BE2C (cell line): Measurements from ENCODE around the gene PXMP4.

Experiments
- DNase-seq: peaks from one replicate; pipeline ENCODE4 v3.0.0-alpha.2; 2020
- H3K27me3 ChIP-seq: fragments of 250-450 bp; sonication (Bioruptor Pico); 2 replicates; pipeline ENCODE4 v1.5.1; 2020; ENCODE audit warnings: mild to moderate bottlenecking
- H3K36me3 ChIP-seq: fragments of 250-450 bp; sonication (Bioruptor Pico); 2 replicates; pipeline ENCODE4 v1.5.1; 2020; ENCODE audit warnings: mild to moderate bottlenecking
- H3K4me1 ChIP-seq: fragments of 250-450 bp; sonication (Bioruptor Pico); 2 replicates; pipeline ENCODE4 v1.5.1; 2020
- H3K4me3 ChIP-seq: 2 replicates; pipeline ENCODE4 v1.5.1; 2011; ENCODE audit warnings: low read depth, low read length
- H3K9me3 ChIP-seq: fragments of 250-450 bp; sonication (Bioruptor Pico); 2 replicates; pipeline ENCODE4 v1.5.1; 2020
- TF ChIP-seq, protein P1 (sequence below): IDR thresholded peaks from 2 replicates; pipeline ENCODE4 v1.5.1; 2012; ENCODE audit warnings: mild to moderate bottlenecking, low read depth, low read length

Gene PXMP4

DNA sequence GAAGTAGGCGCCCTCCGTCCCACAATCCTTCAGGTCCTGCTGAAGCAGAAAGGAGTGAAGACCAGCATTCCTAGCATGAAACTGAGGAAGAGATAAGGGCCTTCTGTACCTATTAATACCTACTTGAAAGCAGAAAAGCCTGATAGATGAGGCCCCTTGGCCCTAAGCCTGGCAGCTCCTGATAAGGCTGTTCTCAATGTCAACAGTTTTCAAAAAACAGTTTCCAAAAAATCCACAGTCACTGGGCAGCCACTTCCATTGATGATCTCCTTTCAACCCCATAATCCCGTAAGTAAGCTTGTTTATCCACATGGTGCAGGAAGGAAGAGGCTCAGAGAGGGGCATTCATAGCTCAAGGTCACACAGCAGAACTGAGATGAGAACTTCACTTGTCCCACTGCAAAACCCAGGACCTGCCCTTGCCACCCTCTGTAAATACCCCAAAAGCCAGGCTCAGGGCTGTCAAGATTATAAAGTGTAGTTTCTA, 31.1 kb downstream of the PXMP4 start:
- DNase-seq, result no peak
- H3K4me1 ChIP-seq, result peaks cover 11% of the 10 kb centered on the region
- TF ChIP-seq, protein P1, sequence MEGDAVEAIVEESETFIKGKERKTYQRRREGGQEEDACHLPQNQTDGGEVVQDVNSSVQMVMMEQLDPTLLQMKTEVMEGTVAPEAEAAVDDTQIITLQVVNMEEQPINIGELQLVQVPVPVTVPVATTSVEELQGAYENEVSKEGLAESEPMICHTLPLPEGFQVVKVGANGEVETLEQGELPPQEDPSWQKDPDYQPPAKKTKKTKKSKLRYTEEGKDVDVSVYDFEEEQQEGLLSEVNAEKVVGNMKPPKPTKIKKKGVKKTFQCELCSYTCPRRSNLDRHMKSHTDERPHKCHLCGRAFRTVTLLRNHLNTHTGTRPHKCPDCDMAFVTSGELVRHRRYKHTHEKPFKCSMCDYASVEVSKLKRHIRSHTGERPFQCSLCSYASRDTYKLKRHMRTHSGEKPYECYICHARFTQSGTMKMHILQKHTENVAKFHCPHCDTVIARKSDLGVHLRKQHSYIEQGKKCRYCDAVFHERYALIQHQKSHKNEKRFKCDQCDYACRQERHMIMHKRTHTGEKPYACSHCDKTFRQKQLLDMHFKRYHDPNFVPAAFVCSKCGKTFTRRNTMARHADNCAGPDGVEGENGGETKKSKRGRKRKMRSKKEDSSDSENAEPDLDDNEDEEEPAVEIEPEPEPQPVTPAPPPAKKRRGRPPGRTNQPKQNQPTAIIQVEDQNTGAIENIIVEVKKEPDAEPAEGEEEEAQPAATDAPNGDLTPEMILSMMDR, result no peak

GRCh38 chr20:33687993-33688937, 31.8 kb downstream of the PXMP4 start:
- H3K4me3 ChIP-seq, result no peak overlapping the region
- no peak for DNase-seq
- TF ChIP-seq, protein P1, result no peak
- no peaks in the 10 kb centered on the region for H3K9me3 ChIP-seq
- peaks cover 8% of the 10 kb centered on the region for H3K36me3 ChIP-seq
- no peaks in the 10 kb centered on the region for H3K27me3 ChIP-seq
- peaks cover 13% of the 10 kb centered on the region for H3K4me1 ChIP-seq

More for the DNA sequence above, 31.1 kb downstream of the PXMP4 start:
- no peak overlapping the region for H3K4me3 ChIP-seq
- H3K9me3 ChIP-seq, result no peaks in the 10 kb centered on the region
- H3K27me3 ChIP-seq, result no peaks in the 10 kb centered on the region
- H3K36me3 ChIP-seq, result peaks cover 6% of the 10 kb centered on the region

DNA sequence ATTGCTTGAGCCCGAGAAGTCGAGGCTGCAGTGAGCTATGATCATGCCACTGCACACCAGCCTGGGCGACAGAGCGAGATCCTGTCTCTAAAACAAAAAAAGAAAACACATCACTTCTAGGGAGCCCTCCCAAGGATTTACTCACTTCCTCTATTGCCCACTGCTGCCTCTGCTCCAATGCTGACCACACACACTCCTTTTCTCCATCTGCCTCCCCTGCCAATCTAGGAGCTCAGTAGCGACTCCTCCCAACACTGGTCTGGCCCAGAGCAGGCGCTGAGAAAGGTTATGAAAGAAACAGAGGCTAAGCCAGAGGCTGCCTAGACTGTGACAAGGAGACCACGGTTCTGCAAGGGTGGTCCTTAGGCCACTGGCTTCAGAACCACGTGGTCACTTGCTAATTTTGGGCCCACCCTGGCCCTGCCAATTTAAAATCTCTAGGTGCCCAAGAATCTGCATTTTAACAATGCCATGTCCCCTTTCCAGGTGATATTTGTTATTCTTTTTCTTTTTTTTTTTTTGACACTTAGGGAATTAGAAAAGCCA, 32.7 kb downstream of the PXMP4 start:
- Histone ChIP-seq H3K36me3 (peaks cover 12% of the 10 kb centered on the region), H3K4me1 (peaks cover 13% of the 10 kb centered on the region), H3K4me3 (no peak overlapping the region), H3K27me3 (no peaks in the 10 kb centered on the region), H3K9me3 (no peaks in the 10 kb centered on the region)
- DNase-seq, result no peak
- TF ChIP-seq, protein P1, result no peak

DNA sequence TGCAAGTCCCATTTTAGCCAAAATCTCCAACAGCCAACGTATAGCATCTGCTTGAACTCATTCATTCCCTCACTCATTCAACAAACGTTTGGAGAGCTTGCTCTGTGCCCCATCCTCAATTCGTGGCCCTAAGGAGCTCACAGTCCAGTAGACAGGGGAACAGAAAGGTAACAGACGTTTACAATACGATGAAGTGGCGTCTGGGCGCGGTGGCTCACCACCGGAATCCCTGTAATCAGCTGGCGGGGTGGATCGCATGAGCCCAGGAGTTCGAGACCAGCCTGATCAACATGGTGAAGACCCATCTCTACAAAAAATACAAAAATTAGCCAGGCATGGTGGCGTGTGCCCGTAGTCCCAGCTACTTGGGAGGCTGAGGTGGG, 33.1 kb downstream of the PXMP4 start:
- TF ChIP-seq, protein P1, result no peak

GRCh38 chr20:33686100-33686983, 33.8 kb downstream of the PXMP4 start, which contains the start of gene E2F1:
Gene E2F1, minus strand, starts transcription at chr20:33686385. Its CDS starts 121 bp downstream, at chr20:33686264.
- Histone ChIP-seq H3K4me1 (peaks cover 13% of the 10 kb centered on the region), H3K36me3 (peaks cover 19% of the 10 kb centered on the region), H3K27me3 (no peaks in the 10 kb centered on the region), H3K9me3 (no peaks in the 10 kb centered on the region), H3K4me3 (peak within 1 kb of the TSS; percentile 85)
- peak; percentile 99 for DNase-seq
- TF ChIP-seq, protein P1, result peak; percentile 12; the same call in 1 of the 2 replicates

More for the DNA sequence above, 33.1 kb downstream of the PXMP4 start:
- Histone ChIP-seq H3K27me3 (no peaks in the 10 kb centered on the region), H3K4me1 (peaks cover 13% of the 10 kb centered on the region), H3K36me3 (peaks cover 16% of the 10 kb centered on the region), H3K9me3 (no peaks in the 10 kb centered on the region), H3K4me3 (no peak overlapping the region)
- DNase-seq, result no peak
